ENCODE results near the gene RSRC1.

DNA sequence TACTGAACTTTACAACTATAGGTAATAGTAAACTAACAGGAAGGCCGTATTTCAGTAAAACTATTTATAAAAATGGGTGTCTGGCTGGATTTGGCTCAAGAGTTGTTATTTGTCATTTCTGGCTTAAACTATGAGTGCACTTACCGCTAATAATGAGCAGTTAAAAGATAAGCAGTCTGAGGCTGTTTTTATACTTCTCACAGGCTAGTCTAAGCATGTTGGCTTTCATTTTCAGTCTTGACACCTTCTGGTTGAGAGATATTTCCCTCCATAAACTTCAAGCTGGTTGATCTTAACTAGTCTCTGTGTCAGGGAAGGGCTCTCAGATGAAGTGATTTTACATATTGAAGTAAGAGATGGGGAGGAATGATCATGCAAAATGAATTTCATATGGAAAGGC is 96.1 kb downstream of the RSRC1 start:
- TF ChIP-seq, protein P1, sequence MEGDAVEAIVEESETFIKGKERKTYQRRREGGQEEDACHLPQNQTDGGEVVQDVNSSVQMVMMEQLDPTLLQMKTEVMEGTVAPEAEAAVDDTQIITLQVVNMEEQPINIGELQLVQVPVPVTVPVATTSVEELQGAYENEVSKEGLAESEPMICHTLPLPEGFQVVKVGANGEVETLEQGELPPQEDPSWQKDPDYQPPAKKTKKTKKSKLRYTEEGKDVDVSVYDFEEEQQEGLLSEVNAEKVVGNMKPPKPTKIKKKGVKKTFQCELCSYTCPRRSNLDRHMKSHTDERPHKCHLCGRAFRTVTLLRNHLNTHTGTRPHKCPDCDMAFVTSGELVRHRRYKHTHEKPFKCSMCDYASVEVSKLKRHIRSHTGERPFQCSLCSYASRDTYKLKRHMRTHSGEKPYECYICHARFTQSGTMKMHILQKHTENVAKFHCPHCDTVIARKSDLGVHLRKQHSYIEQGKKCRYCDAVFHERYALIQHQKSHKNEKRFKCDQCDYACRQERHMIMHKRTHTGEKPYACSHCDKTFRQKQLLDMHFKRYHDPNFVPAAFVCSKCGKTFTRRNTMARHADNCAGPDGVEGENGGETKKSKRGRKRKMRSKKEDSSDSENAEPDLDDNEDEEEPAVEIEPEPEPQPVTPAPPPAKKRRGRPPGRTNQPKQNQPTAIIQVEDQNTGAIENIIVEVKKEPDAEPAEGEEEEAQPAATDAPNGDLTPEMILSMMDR (IDR thresholded peaks at IDR 0.05; ENCODE audit: insufficient read depth, low read depth, low read length) = no peak
- no peak for TF ChIP-seq EZH2 (IDR thresholded peaks at IDR 0.05; ENCODE audit: insufficient read depth, low read length)

All from astrocyte (in vitro differentiated cells and primary cell).